Activated CD4-positive, alpha-beta T cell treated with anti-CD3 and anti-CD28 coated beads, Interleukin-2, Interleukin-6, amounts not matched to agents 100 ng/mL and 50 ng/mL, durations not matched to agents 16 hours and 8 hours (primary cell): ENCODE data around the gene MITD1.
"Not testable (repeated sequence)": the region's sequence is repeated elsewhere in the genome, so short reads cannot be mapped to it uniquely, and the experiment has no call there.

Source experiments
- DNase-seq: peaks from one replicate; pipeline ENCODE4 v3.0.0-alpha.2; 2020

MITD1 gene

GRCh38 chr2:99180755-99181623, at the start of gene MITD1, which contains the start of gene MRPL30:
Gene MITD1, minus strand, starts transcription at chr2:99181058. Its CDS starts 77 bp downstream, at chr2:99180981.
Gene MRPL30, plus strand, starts transcription at chr2:99181184. Its CDS starts 5,020 bp downstream, at chr2:99186204.
- DNase-seq = peak; percentile 95

DNA sequence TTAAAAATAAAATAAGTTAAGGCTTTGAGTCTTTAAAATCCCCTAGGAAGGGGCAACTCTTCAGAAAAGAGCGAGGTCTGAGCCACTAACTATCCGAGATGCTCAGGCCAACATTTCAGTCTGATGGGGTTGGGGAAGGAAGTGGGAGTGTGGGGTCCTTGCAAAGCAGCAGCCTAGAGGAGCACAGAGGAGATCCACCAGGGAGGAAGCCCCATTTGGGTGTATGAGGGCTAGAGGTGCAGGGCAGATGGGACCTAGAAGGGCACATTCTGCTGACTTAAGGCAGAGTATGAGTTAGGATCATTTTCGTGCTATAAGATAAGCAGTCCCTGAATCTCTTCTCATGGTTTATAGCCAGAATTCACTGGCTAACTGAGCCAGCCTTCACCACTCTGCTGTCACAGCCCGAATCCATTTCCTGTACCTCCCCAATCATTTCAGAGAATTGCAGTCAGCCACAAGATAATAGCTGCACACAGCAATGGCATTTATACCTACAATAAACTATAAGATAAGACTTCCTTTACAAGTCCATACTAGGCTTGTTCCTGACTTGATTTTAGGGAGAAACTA, 37.2 kb upstream of the MITD1 start:
- DNase-seq = no peak

- no peak for DNase-seq
These were observed 35.2 kb upstream of the MITD1 start for GRCh38 chr2:99216096-99216495.

GRCh38 chr2:99205491-99205890, 24.6 kb upstream of the MITD1 start:
- DNase-seq = no peak

GRCh38 chr2:99201959-99202678, 21.3 kb upstream of the MITD1 start:
- DNase-seq = no peak

DNA sequence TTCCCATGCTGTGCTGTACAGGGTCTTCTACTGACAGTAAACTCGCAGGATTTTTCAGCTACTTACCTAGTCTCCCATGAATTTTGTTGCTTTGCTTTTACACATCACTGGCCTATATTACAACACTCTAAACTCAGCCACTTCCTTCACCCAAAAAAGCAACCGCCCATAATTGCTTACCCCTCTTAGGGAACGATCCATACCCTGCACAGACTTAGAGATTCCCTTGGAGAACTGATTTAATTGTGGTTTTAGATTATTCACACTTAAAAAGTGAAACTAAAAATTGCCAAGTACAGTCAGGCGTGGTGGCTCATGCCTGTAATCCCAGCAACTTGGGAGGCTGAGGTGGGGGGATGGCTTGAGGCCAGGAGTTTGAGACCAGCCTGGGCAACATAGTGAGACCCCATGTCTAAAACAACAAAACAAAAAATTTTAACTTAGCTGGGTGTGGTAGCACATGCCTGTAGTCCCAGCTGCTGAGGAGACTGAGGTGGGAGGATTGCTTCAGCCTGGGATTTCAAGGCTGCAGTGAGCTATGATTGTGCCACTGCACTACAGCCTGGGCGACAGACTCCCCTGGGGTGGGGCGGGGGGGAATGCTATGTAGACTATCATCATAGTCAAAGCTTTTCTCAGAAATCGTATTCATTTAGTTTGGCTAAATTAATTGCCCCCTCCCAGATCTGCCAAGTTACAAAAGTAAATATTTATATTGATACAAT, 19.4 kb upstream of the MITD1 start:
- DNase-seq = no peak

DNA sequence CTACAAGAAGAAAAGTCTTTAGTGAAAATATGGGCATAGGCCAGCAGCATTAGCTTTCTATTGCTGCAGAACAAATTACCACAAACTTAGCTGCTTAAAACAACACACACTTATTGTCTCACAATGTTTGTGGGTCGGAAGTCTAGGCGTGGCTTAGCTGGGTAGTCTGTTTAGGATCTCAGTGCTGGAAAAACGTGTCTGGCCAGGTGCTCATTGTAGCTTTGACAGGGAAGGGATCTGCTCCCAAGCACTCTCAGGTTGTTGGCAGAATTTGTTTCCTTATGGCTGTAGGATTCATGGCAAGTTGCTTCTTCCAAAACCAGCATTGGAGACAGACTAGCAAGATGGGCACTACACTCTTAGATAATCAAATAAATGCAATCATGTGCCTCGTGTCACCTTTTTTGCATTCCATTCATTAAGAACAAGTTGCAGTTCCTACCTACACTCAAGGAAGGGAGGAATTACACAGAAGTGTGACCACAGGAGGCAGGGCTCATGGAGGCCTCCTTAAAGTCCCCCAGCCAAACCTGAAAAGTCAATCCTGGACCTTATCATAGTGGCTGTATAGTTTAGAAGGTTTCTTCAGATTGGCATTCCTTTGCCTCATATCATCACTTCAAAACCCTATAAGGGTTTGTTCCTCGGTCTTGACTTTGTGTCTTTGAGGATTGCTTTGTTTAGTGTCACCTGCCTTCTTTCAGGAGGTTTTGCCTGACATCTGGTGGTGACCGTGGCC, 17.4 kb upstream of the MITD1 start:
- DNase-seq = no peak

GRCh38 chr2:99192364-99192763, 11.5 kb upstream of the MITD1 start:
- not testable (repeated sequence) for DNase-seq

DNA sequence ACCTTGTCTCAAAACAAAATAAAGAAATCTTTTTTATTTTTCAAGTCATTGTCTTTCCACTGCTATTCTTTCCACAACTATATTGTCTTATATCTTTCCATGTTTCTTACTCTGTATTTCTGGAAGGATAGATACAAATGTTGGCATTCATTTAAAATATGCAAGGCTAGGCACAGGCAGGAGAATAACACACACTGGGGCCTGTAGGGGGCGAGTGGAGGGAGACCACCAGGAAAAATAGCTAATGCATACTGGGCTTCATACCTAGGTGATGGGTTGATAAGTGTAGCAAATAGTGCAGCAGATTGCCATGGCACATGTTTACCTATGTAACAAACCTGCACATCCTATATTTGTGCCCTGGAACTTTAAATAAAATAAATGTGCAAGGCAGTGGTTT, 9.7 kb upstream of the MITD1 start:
- no peak for DNase-seq

- DNase-seq = no peak
These were observed 7.5 kb upstream of the MITD1 start for GRCh38 chr2:99188357-99188756.

- DNase-seq = no peak
These were observed 6.2 kb upstream of the MITD1 start for GRCh38 chr2:99187011-99187410.

DNA sequence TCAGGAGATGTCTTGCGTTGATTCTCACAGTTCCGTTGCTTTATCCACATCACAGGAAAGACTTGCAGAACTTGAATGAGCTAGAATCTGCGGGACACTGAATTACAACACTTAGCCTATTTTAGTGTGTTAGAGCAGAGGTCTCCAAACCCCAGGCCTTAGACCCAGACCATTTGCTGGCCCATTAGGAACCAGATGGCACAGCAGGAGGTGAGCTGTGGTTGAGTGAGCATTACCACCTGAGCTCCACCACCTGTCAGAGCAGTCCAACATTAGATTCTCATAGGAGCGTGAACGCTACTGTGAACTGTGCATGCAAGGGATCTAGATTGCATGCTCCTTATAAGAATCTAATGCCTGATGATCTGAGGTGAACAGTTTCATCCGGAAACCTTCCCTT, 4.0 kb upstream of the MITD1 start:
- no peak for DNase-seq

- no peak for DNase-seq
These were observed 2.2 kb upstream of the MITD1 start for GRCh38 chr2:99183025-99183424.

- no peak for DNase-seq
These were observed 754 bp upstream of the MITD1 start for GRCh38 chr2:99181624-99182000.

GRCh38 chr2:99171377-99172140, 9.3 kb downstream of the MITD1 start:
- DNase-seq = no peak

DNA sequence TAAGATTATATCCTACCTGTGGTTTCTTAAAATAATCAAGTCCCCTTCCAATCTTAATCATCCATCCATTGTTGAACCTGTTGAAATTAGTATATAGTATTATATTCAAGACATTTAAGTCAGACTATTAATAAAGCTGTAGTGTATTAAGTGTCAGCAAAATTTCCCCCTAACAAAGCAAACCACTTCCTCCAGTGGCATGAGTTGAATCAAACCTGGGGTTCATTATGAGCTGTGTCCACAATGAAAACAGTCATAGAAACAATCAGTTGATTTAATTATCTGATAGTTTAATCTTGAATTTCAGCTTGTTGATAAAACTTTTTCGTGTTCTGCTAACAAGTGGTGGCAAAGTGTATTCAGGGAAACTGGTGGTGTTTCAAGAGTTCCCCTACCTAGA, 11.3 kb downstream of the MITD1 start:
- DNase-seq = peak; percentile 46

GRCh38 chr2:99166218-99166617, 14.6 kb downstream of the MITD1 start:
- no peak for DNase-seq

- DNase-seq = no peak
These were observed 21.3 kb downstream of the MITD1 start for GRCh38 chr2:99159594-99159993.

DNA sequence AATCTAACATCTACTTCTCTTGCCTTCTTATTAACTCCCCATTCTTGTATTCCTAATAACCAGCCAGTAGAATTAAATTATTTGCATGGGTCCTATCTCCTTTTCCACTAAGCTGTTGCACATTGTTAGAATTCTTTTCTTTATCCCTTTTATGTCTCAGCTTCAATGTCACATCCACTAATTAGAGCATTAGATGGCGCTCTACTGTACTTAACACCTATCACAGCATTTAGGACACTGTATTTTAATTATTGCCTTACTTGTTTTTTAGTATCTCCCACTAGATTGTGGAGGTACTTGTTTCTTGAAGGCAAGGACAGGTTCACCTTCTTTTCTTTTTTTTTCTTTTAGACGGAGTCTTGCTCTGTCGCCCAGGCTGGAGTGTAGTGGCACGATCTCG, 22.3 kb downstream of the MITD1 start:
- DNase-seq = no peak

DNA sequence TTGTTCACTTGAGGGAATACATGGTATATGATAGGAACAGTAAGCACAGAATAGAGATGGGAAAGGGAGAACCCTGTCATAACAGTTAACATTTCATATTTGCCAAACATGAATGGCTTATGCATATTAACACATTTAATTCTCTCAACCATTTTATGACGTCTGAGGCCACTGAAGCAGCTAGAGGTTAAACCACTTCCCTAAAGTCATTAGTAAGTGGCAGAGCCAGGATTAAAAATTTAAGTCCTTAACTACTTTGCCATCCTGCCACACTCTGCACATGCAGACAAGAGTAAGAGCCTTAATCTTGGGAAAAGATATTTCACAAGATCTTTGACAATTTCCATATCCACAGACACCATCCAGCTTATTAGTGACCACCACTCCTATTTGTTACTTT, 24.0 kb downstream of the MITD1 start:
- DNase-seq = no peak
